GM12878 (cell line): ENCODE results near the gene RARB.

ENCODE experiments used
- ATF3 ChIP-seq: IDR thresholded peaks from 2 replicates; pipeline ENCODE4 v1.6.1; 2011; ENCODE audit warnings: low read depth, mild to moderate bottlenecking, low read length, moderate library complexity, borderline replicate concordance; ENCODE audit errors: extremely low read depth
- BCL3 ChIP-seq: IDR thresholded peaks from 2 replicates; pipeline ENCODE4 v1.6.1; 2011; ENCODE audit warnings: borderline replicate concordance, low read depth, mild to moderate bottlenecking, moderate library complexity, low read length; ENCODE audit not compliant: insufficient read depth, poor library complexity, severe bottlenecking
- CEBPB ChIP-seq, 2 experiments: fragments of 150-350 bp in 1 of 2; IDR thresholded peaks; 2 replicates each; pipeline ENCODE4 v1.6.1; 2012 to 2014; ENCODE audit warnings: low read depth in 2 of 2, low read length in 2 of 2, borderline replicate concordance in 1 of 2, inconsistent platforms in 1 of 2
- CHD2 ChIP-seq: IDR thresholded peaks from 2 replicates; pipeline ENCODE4 v1.6.1; 2011; ENCODE audit warnings: low read depth, low read length, improper control_type of control experiment, borderline replicate concordance
- EED ChIP-seq: sonication (generic); IDR thresholded peaks from 2 replicates; pipeline ENCODE4 v1.6.1; 2016; ENCODE audit warnings: antibody characterized with exemption, low read depth
- EZH2 ChIP-seq: IDR thresholded peaks from 2 replicates; pipeline ENCODE4 v1.6.1; 2012; ENCODE audit warnings: low read depth, mild to moderate bottlenecking, control low read depth, inconsistent platforms, low read length, borderline replicate concordance; ENCODE audit not compliant: control insufficient read depth
- KDM1A ChIP-seq: fragments of 200-600 bp; sonication (generic); IDR thresholded peaks from 2 replicates; pipeline ENCODE4 v1.6.1; 2016; ENCODE audit warnings: borderline replicate concordance
- MYC ChIP-seq: IDR thresholded peaks from 2 replicates; pipeline ENCODE4 v1.6.1; 2011; ENCODE audit warnings: mild to moderate bottlenecking, low read length, moderate library complexity, inconsistent platforms; ENCODE audit not compliant: insufficient read depth, insufficient replicate concordance, insufficient read length, severe bottlenecking
- POLR2A ChIP-seq: IDR thresholded peaks from 2 replicates; pipeline ENCODE4 v1.6.1; 2011; ENCODE audit warnings: low read depth, mild to moderate bottlenecking, low read length
- SP1 ChIP-seq: IDR thresholded peaks from one replicate; pipeline ENCODE4 v1.6.1; 2011; ENCODE audit warnings: low read depth, low read length
- USF2 ChIP-seq: IDR thresholded peaks from 2 replicates; pipeline ENCODE4 v1.6.1; 2011; ENCODE audit warnings: low read depth, low read length, improper control_type of control experiment, borderline replicate concordance
- TF ChIP-seq, protein P1 (sequence below): fragments of 450-650 bp; IDR thresholded peaks from 2 replicates; pipeline ENCODE4 v1.6.1; 2016; ENCODE audit warnings: mild to moderate bottlenecking
- TF ChIP-seq, protein P2 (sequence below): IDR thresholded peaks from 2 replicates; pipeline ENCODE4 v1.6.1; 2011; ENCODE audit warnings: mild to moderate bottlenecking, low read depth, low read length, moderate library complexity; ENCODE audit not compliant: insufficient replicate concordance

GRCh38 chr3:25547943-25548674 lies 120.0 kb downstream of the RARB start:
- TF ChIP-seq CEBPB (IDR thresholded peaks at IDR 0.05; ENCODE audit: borderline replicate concordance in 1 of 2, low read depth in 2 of 2, low read length in 2 of 2) (no peak), USF2 (no peak), EZH2 (no peak), CHD2 (no peak), MYC (no peak), SP1 (no peak), BCL3 (no peak), POLR2A (no peak), ATF3 (no peak), EED (no peak), KDM1A (no peak)
- TF ChIP-seq, protein P1, sequence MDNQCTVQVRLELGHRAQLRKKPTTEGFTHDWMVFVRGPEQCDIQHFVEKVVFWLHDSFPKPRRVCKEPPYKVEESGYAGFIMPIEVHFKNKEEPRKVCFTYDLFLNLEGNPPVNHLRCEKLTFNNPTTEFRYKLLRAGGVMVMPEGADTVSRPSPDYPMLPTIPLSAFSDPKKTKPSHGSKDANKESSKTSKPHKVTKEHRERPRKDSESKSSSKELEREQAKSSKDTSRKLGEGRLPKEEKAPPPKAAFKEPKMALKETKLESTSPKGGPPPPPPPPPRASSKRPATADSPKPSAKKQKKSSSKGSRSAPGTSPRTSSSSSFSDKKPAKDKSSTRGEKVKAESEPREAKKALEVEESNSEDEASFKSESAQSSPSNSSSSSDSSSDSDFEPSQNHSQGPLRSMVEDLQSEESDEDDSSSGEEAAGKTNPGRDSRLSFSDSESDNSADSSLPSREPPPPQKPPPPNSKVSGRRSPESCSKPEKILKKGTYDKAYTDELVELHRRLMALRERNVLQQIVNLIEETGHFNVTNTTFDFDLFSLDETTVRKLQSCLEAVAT: no peak
- TF ChIP-seq, protein P2, sequence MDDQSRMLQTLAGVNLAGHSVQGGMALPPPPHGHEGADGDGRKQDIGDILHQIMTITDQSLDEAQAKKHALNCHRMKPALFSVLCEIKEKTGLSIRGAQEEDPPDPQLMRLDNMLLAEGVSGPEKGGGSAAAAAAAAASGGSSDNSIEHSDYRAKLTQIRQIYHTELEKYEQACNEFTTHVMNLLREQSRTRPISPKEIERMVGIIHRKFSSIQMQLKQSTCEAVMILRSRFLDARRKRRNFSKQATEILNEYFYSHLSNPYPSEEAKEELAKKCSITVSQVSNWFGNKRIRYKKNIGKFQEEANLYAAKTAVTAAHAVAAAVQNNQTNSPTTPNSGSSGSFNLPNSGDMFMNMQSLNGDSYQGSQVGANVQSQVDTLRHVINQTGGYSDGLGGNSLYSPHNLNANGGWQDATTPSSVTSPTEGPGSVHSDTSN: no peak
